GM18526 (cell line): Measurements from ENCODE around the gene TSTD2.

Source experiments
- POLR2A ChIP-seq: IDR thresholded peaks from 3 replicates; pipeline ENCODE4 v1.6.1; 2011; ENCODE audit not compliant: insufficient read length; ENCODE audit errors: extremely low read depth

The TSTD2 gene

DNA sequence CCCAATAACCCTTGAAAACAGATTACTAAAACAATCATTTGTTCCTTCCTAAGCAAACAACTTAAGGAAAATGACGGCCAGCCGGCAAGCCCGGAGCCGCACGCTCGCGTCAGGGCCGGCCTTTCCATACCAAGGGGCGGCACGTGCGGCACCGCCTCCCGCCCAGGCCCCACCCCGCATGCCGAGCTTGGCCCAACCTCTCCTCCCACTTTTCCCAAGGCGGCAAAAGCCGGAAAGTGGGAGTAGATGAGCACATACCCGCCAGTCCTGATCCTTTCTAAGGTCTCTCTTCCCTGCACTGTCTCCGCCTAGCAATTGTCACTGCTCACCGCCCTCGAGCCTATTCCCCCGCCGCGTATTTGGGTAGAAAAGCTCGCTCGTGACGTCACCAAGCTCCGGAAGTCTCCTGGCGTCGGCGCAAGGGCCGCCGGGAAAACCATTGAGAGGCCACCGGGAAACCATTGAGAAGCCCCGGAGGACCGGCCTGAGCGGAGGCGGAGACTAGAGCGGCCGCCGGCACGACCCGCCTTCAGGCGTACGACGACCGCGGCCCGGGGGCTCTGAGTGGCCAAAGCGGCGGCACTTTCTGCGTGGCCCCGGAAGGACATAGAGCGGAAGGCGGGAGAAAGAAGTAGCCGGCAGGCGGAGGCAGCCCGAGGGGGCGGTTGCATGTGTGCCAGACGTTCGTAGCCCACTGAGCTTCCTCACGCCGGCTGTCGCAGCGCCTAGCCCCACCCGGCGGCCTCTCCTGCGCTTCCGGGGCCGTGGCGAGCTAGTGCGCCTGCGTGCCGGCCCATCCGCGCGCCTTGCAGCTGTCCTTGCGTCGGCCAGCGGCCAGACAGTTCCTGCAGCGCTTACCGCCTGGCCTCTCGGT lies at the start of gene TSTD2, which contains the start of gene NCBP1:
TSS of gene TSTD2 (minus strand) at position 384 of the 874 bp plus-strand sequence. CDS start 5,806 bp downstream, outside the sequence.
TSS of gene NCBP1 (plus strand) at position 837 of the 874 bp plus-strand sequence. CDS start 61 bp downstream, outside the sequence.
- peak; percentile 93 for TF ChIP-seq POLR2A

DNA sequence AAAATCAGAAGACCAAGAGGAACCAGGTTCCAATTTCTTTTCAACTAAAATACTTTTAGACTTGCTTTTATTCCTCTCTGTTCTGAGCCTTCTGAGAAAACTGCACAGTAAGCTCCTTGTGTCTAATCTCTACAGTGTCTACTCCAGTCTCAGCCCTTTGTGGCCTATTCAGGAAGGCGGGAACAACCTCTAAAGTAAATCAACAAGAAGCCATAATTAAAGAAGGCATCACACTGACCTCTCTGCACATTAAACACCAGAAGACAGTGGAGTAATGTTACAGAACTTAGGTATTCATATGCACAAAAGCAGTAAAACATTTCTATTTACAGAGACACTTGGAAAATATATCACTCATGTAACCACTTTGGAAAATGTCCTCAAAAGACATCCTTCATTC lies 49.1 kb upstream of the TSTD2 start:
- no peak for TF ChIP-seq POLR2A

DNA sequence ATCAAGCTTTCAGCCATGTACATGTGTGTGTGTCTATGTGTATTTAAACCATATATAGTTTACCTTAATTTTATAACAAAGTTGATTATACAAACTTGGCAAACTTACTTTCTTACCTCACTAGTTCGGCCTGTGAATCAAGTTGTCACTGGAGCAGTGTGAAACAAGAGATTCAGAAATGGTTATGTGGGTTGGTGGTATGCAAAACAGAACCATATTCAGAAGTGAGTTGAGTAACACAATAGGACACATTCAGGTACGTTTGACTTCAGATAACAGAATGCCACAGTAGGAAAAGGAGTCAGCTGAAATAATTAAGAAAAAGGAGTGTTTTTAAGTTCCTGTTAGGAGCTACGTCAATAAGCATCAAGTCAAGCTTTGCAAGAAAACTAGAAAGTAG lies 42.5 kb upstream of the TSTD2 start:
- no peak for TF ChIP-seq POLR2A

DNA sequence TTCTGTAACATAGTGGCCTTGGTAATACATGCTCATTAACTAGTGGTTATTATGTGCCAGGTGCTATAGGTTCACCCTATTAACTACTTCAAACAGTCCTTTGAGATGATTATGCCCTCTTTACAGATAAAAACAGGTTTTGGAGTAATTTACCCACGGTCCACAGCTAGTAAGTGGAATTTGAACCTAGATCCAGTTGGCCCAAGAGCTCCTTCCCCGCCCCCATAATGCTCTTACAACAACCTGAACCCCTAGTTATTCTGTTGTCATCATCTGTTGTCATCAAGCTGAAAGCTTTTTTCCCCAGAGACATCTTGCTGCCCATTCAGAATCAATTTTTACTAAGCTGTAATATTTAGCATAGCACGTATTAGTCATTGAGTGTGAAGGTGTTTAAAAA lies 40.8 kb upstream of the TSTD2 start:
- TF ChIP-seq POLR2A, result no peak

DNA sequence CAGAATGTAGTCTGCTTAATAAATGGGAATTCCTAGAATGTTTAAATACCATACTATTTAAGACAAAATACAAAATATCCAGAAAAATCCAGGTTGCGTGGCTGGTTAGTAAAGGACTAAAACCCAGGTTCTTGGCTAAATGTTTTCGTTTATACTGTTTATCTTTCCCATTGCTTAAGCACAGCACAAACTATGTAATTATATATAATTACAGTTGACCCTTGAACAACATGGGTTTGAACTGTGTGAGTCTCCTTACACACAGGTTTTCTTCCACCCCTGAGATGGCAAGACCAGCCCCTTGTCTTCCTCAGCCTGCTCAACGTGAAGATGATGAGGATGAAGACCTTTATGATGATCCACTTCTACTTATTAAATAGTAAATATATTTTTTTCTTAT lies 39.2 kb upstream of the TSTD2 start:
- no peak for TF ChIP-seq POLR2A

DNA sequence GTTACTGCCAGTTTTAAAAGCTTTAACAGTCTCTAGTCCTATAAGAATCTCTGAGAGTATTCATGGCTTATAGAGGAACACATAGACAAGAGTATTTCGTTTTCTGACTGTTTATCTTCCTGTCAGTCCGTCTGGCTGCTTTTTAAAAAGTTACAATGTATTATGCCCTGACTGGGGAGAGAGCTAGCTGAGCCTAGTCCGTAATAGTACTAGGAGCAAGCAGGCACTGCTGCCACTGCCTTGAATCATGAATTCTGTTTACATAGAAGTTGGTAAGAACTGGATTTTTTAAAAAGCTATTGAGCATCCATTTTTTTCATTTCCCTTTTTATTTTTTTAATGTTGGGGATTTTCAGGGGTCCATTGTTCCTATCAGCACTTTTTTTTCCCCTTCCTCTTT lies 37.4 kb upstream of the TSTD2 start:
- TF ChIP-seq POLR2A, result no peak

DNA sequence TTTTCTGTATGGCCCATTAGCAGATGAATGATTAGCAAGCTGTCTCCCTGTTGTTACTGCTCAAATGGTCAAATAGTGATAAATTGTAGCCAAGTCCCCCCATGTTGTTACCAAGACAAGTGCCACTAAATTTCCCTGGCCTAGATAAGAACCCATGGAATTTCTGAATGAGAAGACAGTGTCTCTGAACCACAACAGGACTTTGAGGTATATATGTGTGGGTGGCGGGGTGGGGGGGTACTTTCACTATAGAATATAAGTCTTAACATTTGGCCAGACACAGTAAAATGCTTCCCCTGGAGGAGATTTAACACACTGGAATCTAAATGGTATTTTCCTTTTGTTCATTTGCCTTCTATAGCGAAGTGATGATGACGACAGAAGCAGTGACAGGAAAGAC lies 35.3 kb upstream of the TSTD2 start:
- no peak for TF ChIP-seq POLR2A

DNA sequence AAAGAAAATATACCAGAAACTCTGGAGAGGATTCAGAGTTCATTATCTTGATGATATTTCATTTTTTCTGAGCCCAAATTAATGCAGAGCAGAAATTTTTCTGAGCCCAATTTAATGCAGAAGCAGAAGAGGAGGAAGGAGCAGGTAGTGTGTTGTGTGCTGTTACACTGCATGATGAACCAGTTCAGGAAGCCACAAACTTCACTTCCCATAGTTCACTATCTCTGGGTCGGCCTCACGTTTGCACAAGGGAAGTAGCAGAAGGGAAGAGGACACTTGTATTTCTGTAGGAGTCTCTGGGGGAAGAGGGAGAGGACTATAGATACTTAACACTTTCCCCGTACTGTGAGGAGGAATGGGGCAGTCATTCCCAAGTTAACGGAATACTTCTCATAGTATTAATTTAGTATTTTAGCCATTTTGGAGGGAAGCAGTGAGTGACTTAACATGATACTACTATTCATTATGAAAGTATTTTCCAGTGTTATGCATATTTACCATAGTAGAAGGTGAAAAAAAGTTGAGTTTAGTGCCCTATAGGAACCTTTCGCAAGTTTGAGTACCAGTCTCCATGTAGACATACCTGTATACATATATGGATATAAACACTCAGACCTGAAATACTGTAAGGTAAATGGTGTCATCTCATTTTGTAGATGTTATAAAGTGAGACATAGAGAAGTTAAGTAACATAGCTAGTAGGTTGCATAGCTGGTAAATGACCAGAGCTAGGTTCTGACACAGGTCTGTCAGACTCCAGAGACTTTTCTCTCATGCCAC lies 33.9 kb upstream of the TSTD2 start:
- no peak for TF ChIP-seq POLR2A

DNA sequence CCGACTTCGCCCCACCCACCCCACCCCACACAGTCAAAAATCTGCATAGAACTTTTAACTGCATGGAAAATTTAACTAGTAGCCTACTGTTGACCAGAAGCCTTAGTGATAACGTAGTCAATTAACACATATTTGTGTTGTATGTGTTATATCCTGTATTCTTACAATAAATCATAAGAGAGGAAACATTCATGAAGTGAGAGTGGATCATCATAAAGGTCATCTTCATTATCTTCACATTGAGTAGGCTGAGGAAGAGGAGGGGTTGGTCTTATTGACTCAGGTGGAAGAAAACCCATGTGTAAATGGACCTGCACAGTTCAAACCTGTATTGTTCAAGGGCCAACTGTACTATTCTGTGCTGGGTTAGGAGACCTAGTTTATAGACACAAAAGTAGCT lies 32.6 kb upstream of the TSTD2 start:
- no peak for TF ChIP-seq POLR2A

DNA sequence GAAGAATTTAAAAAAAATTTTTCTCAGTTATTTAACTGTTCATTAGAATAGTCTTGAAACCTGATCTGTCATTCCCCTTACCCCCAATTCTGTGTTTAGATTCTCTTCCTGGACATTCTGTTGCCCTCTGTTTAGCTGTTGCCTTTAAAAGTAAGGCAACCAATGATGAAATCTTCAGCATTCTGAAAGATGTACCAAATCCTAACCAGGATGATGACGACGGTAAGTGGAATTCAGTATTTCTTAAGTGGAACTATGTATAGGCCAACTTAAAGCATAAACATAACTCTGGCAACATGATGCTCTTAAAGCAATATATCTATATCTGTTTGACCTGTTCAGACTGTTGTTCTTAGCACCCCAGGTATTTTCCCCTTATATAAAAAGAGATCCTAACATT lies 27.7 kb upstream of the TSTD2 start:
- no peak for TF ChIP-seq POLR2A

DNA sequence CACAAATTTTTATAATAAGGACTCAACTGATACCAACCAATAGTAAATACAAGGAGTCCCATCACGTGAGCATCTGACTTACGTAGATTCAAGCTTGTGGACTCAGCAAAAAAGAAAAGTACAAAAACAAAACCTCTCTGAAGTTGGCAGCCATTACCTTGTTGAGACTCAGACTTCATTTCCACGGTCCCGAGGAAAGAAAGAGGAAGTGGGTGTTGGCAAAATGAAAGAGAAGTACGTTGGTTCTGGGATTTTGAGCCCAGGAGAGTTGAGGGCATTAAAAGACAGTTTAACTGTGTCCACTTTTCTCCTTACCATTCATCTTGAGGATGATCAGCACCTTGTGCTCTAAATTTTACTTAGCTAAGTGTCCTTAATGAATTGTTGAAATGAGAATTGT lies 27.2 kb upstream of the TSTD2 start:
- no peak for TF ChIP-seq POLR2A

DNA sequence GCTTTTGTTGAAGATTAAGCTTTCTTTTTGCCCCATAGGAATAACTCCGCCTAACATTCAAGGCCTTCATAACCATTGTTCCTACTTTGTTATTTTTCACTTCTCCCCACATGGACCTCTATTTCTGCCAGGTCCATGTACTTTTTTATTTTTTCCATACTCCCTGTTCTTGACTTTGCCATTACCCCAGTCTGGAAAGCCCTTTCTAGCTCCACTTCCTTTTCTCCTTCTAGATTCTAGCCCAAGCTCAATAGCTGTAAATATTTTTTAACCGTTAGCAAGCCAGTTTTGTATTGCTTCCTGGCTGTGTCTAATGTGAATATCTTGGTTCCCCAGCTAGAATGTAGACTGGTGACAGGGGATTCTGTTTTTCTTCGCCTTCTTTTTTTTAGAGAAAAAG lies 26.6 kb upstream of the TSTD2 start:
- TF ChIP-seq POLR2A, result no peak

DNA sequence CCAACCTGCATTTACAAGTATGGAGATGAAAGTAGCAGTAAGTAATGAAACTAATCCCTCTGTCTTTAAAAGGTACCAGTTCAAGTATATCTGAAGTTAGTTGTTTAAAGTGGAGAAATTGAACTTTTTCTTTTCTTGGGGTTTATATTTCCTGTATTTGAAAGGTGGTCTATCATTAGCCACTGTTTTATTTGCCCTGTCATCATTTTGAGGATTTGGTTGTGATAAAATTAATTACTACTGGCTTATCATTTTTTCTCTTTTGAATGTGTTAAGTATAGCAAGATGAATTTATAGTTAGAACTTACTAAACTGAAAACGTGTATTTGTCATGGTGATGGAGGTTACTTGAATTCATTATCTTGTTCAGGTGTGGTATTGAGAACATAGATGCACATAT lies 25.5 kb upstream of the TSTD2 start:
- TF ChIP-seq POLR2A, result no peak

DNA sequence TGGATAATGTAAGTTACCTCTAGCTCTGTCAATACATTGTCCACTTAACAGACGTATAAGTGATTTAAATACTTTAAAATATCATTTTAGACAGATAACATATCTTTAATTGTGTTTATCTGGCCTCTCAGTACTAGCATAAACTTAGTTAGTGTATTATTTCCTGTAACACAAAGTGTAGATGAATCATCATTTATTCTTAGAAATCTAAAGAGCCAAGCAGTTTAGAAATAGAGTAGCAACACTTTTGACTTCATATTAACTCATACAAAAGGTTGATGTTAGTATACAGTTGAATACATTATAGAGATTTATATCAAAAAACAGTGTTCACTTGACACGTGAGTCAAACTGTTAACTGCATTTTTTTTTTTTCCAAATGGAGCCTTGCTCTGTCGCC lies 18.5 kb upstream of the TSTD2 start:
- no peak for TF ChIP-seq POLR2A

DNA sequence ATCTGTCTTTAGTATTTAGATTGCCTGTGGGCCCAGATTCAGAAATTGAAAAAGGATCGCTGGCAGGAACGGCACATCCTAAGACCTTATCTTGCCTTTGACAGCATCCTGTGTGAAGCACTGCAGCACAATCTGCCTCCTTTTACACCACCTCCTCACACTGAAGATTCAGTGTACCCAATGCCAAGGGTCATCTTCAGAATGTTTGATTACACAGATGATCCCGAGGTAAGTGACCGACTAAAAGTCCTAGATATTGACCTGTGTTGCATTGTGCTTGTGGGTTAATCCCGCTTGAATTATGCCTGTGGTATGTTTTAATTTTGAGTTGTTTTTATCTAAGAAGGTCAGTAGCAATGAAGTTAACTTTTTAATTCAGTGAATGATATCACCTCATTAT lies 14.8 kb upstream of the TSTD2 start:
- TF ChIP-seq POLR2A, result no peak

DNA sequence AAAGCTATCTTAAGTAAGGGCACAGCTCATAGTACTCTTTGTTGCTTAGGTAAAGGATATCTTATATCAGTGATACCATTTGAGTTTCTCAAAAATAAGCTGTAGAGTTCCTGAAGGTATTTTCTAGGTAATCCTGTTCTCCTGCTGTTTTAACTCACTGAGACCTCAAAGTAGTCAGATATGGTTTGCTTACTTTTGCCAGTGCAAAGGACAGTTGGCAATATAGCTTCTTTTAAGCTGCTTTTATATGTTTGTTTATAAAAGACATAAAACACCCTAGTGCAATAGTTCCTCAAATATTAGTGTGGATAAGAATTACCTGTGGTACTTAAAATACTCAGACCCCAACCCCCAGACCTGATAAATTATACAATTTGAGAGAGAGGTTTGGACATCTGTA lies 12.6 kb upstream of the TSTD2 start:
- no peak for TF ChIP-seq POLR2A
